Measurements from ENCODE around the gene DPEP2NB.
"Not testable (repeated sequence)": the region's sequence is repeated elsewhere in the genome, so short reads cannot be mapped to it uniquely, and the experiment has no call there.

Gene DPEP2NB, protein sequence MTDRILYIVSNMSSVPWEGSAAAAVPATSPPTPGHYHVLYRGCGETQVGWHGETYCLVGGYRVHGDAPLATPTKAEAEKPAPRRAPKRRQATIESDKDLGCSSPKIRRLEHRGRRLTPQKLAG

DNA sequence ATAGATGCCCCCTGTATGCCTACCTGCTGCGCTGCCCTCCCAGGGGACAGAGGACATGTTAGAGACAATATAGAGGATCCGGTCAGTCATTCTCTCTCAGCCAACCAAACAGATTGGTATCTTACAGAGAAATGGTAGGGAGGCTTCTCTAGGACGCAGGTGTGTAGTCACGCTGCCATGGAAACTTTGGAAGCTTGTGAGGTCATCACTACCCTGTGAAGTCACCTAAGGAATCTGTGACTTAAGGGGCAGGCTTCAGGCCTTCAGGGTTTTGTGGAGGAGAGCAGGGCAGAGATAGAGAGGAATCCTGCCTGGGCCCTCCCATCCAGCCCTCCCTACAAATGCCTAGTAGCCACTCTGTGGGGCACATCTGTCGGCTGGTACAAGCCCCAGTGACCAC is at the start of gene DPEP2NB:
Gene DPEP2NB, minus strand, starts transcription at position 231 of the 400 bp plus-strand sequence. Its CDS starts 141 bp downstream, at position 90.
- no peak for DNase-seq

DNA sequence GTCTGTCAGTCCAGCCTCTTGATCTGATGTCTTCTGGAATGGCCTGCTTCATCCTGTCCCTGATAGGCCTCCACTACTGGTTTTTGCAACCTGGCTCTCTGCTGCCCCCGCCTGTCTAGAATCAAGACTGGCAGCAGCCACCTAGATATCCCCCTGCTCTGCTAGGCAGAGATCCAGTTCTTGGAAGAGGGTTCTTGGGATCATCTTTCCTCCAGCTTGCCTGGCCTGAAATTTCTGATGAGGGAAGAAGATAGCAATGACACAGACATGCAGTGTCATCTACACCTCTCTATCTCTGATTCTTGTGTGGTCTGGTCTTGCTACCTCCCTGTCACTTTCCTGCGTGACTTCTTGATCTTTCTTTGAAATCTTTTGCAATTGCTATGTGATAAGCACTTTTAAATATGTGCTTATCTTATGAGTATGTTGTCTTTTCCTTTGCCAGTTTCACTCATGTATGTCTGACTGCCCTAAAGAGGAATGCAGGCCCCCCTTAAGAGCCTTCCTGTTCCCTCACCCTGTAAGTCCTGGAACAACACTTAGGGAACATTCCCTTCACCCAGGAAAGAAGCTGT is 49.2 kb upstream of the DPEP2NB start:
- DNase-seq = peak; percentile 72

DNA sequence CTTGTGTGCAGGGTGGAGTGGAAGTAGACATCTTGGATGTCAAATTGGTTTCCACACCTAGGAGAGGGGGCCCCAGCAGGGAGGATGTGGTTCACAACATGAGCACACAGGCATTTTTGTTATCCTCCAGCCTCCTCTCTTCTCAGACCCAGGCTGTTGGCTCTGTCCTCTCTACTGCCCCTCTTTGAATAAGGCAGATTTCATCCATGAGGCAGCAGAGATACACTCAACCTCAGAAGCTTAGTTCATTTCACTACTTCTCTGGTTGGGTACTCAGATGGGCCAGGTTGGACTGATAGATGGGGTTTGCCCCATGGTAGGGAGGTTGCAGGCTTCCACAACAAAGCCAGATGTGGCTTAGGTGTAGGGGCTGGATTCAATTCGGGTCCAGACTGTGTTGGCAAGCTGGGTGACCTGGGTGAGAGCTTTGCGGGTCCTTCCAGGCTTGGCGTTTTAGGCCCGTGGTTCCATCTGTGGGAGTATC is 47.2 kb upstream of the DPEP2NB start:
- DNase-seq = no peak

DNA sequence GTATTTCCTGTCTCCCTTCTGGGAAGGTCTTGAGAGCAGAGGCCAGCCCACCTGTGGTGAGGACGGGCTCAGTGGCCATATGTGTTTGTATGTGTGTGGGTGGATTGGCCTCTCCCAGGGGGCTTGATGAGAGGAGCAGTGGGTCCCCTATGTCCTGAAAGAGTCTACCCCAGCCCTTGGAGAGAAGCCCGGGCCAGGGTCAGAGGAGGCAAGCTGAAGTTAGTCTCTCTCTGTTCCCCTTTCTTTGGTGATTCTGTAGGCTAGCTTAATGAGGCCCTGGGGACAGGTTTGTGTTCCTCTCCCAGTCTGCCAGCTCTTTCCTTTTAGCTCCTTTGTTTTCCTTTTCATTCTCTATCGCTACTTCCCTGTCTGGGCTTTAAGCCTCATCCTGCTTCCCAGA is 45.7 kb upstream of the DPEP2NB start:
- DNase-seq = no peak

DNA sequence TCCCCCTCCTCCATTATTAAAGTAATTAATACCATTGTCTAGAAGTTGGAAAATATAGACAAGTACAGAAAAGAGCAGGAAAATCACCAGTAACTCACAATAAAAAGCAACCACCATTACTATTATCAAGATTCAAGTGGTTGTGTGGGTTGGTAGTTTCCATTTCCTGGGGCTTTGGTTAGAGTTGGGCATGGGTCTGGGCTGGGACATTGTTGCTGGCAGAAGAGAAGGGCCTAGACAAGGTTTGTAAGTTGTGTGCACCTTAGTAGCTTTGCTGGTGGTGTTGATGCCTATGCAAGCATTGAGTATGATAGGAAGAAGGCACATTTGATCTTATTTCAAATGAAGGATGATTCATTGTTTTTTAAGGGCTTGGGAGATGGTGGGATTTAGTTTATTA is 44.1 kb upstream of the DPEP2NB start:
- no peak for DNase-seq

DNA sequence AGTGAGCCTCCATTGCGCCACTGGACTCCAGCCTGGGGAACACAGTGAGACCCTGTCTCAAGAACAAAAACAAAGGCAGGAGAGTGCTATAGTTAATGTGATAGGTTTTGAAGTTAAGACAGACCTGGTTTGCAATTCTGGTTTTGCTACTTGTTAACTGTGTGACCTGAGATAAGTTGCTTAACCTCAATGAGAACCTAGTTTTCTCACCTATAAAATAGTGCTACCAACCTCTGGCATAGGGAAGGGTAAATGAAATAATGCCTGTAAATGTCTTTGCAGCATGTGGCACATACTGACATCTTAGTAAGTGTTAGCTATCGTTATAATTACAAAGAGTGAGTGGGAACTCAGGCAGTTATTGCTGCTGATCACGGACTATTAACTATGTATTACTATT is 39.7 kb upstream of the DPEP2NB start:
- no peak for DNase-seq

DNA sequence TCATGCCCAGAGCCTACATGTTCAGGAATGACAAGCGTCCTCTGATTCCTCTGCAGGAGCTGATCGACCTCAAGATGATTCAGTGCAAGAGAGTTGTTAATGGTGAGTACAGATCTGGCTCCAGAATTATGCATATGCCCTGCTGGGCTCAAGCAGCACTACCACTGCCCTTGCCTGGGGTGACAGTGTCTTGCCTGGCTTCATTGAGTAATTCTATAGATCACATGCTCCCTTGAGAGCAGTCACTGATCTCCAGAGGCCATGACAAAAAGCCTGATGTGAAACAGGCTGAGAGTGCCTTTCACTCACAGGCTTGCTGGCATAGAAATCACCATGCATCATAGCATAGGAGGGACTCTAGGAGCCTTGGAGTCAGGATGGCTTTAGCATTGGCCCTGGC is 33.7 kb upstream of the DPEP2NB start:
- DNase-seq = no peak

DNA sequence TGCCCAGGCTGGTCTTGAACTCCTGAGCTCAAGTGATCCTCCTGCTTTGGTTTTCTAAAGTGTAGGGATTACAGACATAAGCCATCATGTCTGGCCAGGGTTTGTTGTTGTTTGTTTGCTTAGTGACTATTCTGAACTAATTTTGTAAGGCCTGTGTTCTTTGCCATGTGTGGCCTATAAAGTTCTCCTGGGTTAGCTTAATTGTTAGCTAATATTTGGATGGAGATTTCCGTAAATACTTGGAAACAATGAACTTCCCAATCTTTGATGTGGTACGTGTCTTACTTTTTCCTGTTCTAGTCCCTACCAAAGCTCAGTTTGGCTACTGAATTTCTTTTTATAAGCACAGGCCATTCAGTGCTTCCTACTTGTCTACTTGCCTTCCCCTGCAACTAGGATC is 32.3 kb upstream of the DPEP2NB start:
- DNase-seq = no peak

DNA sequence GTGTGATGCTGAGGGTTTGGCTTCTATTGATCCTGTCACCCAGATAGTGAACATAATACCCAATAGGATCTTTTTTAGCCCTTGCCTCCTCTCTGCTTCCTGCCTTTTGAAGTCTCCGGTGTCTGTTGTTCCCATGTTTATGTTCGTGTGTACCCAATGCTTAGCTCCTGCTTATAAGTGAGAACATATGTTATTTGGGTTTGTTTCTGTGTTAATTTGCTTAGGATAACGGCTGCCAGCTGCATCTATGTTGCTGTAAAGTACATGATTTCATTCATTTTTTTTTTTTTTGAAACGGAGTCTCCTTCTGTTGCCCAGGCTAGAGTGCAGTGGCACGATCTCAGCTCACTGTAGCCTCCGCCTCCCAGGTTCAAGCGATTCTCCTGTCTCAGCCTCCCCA is 30.4 kb upstream of the DPEP2NB start:
- no peak for DNase-seq

DNA sequence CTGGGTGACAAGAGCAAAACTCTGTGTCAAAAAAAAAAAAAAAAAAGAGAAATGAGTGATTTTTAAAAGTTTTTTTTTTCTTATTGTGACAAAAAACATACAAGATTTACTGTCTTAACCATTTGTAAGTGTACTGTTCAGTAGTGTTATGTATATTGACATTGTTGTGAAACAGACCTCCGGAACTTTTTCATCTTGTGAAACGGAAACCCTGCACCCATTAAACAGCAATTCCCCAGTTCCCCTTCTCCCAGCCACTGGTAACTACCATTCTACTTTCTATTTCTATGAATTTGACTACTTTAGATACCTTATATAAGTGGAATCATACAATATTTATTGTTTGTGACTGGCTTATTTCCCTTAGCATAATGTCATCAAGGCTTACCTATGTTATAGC is 26.1 kb upstream of the DPEP2NB start:
- DNase-seq = no peak

DNA sequence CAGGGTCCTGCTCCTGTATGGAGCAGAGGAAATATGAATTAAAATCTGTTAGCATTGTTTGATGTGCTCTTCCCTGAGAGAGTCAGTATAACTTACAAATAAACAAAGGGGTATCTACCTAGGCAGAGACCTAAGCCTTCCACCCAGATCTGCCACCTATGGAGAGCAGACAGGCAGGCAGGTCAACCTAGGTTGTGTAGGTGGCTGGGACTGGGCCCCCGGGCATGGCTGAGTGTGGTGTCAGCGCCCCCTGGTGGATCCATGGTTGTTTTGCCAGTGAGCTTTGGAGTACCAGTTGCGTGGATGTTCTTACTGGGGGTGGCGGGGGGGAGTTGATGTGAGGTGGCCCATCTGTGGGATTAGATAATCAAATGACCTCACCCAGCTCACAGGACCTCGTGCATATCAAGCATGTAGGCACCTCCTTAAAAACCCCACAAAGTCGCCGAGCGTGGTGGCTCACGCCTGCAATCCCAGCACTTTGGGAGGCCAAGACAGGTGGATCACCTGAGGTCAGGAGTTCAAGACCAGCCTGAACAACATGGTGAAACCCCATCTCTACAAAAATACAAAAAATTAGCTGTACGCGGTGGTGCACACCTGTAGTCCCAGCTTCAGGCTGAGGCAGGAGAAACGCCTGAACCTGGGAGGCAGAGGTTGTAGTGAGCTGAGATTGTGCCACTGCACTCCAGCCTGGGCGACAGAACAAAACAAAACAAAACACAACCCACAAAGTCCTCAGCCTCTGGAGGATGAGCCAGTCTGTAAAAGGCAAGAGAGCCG is 25.0 kb upstream of the DPEP2NB start:
- DNase-seq = peak; percentile 90

DNA sequence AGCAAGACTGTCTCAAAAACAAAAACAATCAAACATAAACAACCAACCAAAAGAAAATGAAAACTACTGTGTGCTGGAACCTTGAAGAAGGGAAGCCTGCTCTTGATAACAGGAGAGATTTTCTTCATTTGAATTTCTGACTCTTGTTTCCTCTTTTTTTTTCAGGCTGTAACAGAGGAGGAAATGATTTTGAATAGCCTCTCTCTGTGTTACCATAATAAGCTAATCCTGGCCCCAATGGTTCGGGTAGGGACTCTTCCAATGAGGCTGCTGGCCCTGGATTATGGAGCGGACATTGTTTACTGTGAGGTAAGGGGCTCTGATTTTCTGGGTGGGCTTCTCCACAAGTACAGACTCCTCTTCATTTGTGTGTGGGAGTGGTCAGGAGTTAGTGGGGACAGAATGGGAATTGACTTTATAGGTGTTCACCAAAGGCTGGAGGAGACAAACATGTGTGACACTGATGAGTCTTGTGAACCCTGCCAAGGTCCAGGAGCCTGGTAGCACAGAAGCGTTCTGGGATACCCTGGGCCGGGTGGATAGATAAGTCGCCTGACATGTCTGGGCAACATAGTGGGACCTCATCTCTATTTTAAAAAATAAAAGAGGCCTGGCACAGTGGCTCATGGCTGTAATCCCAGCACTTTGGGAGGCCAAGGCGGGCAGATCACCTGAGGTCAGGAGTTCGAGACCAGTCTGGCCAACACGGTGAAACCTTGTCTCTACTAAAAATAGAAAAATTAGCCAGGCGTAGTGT is 22.3 kb upstream of the DPEP2NB start:
- no peak for DNase-seq

DNA sequence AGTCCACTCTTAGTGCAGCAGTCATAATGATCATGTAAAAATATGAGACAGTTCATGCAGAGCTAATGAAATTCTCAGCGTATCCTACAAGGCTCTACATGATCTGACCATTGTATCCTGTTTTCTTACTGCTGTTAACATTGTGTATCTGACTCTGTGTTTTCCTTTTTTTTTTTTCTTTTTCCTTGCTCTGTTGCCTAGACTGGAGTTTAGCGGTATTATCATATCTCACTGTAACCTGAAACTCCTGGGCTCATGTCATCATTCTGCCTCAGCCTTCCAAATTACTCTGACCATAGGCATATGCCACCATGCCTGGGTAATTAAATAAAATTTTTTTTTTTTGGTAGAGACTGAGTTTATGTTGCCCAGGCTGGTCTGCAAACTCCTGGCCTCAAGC is 19.5 kb upstream of the DPEP2NB start:
- no peak for DNase-seq

DNA sequence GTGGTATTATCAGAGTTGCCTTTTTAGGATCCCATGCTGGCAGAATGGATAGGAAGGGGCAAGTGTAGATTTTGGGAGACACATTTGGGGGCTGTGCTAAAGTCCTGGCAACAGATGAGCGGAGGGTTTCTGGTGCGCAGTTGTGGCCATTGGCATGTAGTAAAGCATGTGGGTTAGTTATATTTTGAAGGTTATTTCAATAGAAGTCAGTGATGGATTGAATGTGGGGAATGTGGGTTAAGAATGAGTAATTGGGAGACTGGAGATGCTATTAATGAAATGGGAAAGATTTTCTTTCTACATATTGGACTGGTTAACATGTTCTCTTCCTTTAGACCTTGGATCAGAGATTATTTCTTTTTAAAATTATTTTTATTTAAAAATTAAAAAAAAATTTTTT is 17.4 kb upstream of the DPEP2NB start:
- no peak for DNase-seq

DNA sequence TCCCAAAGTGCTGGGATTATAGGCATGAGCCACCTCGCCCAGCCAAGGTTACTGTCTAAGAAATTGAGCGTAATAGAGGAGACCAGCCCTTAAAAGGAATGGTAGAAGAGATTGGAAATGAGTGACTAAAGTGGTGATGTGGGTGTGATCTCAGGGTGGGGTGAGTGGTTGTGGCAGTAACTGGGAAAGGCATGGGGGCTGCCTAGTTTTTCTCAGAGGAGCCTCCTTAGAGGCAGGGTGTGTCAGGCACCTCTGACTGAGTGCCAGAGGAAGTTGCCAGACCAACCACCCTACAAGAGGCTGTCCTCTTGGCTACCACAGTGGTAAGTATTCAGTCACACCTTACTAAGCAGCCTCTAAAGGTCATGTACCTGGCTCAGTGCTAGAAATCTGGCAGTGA is 16.2 kb upstream of the DPEP2NB start:
- DNase-seq = no peak

DNA sequence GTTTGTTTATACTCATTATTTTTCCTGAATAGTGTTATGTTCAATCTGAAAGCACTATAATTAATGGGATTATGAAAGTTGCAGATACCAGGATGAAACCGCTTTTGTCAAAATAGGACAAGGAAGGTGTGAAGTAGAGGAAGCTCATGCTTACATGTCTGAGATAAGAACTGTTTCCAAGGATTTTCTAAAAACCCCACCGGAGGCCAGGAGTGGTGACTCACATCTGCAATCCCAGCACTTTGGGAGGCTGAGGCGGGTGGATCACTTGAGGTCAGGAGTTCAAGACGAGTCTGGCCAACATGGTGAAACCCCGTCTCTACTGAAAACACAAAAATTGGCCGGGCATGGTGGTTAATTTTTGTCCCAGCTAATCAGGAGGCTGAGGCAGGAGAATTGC is 14.4 kb upstream of the DPEP2NB start:
- not testable (repeated sequence) for DNase-seq

DNA sequence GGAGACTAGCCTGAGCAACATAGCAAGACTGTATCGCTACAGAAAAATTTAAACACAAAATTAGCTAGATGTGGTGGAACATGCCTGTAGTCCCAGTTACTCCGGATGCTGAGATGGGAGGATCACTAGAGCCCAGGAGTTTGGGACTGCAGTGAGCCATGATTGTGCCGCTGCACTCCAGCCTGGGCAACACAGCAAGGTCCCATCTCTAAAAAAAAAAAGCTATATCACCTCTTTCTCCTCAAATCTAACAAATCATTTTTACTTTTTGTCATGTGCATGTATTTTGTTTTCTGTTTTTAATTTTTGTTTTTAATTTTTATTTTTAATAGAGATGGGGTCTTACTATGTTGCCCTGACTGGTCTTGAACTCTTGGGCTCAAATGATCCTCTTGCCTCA is 13.3 kb upstream of the DPEP2NB start:
- no peak for DNase-seq

DNA sequence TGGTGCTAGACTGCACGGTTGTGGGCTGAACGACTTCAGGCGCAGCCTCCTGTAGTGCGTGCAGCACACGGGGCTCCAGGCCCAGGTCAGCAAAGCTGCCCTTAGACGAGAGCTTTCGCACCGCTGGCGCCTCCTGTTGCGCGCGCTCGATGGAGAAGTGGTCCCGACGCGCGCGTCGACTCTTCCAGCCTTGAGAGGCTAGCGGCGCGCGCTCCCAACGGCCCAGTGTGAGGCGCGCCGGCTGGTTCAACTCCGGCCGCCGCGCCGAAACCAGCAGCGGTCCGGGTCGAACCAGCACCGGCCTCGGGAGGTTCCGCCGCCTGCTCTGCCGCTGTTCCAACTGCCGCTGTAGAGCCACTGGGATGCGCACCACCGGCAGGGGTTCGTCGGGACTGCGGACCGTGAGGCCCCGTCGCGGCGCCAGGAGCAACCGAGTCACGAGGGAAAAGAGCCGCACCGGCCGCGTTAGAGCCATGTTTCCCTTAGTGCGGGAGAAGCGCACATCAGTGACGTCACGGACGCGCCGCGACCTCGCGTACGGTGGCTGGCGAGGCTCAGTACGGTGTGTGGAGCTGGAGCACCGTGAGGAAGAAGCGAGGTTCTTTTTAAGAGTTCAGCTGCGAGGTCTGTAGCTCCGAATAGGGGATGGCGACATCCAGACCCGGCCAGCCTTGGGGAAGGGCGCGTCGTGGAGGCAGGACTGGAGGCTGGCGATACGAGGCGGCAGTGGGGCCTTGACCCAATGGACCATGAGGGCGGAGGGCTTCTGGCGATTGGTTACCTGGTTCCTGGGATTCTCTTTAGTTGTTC is 7.2 kb upstream of the DPEP2NB start, which contains the start of the genes DDX28 and DUS2:
Gene DDX28, minus strand, starts transcription at position 505 of the 810 bp plus-strand sequence. Its CDS starts 30 bp downstream, at position 475.
Gene DUS2, plus strand, starts transcription at position 557 of the 810 bp plus-strand sequence. CDS start 14,740 bp downstream, outside the sequence.
- DNase-seq = peak; percentile 97

DNA sequence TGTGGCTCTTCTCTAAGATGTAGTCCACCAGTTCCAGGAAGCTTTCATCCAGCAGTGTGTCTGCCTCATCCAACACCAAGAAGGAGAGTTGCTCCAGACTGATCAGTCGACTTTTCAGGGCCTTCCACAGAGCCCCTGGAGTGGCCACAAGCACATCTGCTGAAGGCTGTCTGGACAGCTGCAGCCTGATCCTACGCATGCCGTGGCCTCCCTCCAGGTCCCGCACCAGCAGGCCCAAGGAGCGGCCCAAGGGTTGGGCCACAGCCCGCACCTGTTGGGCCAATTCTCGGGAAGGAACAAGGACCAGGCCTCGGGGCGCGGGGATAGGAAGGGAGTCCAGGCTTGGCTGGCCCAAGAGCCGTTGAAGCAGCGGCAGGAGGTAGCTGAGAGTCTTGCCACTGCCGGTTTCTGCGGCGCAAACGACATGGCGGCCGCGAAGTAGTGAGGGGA is 6.6 kb upstream of the DPEP2NB start:
- no peak for DNase-seq

DNA sequence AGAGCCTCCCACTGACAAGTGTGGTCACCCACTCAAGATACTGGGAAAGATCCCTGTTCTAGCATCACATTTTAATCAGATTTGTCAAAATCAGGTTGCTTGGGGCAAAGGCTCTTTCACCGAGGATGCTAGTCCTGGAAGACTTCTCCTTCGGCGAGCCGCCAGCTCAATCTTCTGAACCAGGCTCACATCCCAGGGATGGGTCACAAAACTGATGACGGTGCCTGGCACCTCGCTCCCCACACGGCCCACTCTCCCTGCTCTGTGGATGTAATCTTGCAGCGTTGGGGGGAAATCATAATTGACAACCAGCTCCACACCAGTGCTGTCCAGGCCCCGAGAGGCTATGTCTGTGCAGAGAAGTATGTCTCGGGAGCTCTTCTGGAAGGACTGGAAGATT is 5.8 kb upstream of the DPEP2NB start:
- no peak for DNase-seq

DNA sequence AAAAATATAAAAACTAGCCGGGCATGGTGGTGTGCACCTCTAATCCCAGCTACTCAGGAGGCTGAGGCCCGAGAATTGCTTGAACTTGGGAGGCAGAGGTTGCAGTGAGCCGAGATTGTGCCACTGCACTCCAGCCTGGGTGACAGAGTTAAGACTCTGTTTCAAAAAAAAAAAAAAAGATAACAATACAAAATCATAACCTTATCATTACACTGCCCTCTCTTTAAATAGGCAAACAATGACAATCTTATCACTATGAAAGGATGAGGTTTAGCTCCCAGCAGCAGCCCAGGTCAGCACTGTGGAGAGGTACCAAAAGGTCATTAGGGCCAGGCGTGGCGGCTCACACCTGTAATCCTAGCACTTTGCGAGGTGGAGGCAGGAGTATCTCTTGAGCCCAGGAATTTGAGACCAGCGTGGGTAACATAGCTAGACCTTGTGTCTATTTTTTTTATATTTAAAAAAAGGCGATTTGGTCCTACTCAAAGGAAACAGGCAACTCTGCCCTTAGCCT is 3.5 kb upstream of the DPEP2NB start:
- DNase-seq = no peak

DNA sequence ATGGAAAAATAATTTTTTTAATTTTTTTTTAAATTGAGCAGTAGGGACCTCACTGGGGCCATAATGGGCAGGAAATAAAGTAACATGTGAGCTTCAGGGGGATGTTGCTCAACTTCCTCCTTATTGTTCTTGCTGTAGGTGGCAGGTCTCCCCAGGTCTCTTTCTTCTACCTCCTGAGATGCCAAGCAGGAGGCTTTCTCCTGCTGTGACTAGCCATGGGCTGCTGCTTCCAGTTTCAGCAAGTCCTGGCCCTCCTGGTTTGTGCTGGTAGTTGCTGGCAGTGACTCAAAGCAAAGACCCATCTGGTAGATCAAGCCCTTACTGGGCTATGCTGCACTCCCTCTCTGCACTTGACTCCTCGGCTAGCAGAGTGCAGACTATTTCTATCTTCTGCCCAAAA is 2.3 kb downstream of the DPEP2NB start:
- DNase-seq = no peak

All from activated T-cell treated with anti-CD3 and anti-CD28 coated beads, Interleukin-2, amount 50 U/mL, for 1 hour (primary cell).